ENCODE results near the gene KIAA1755.
A peak's percentile ranks its signal among the peaks of the same experiment; 100 is the strongest.

KIAA1755 gene

DNA sequence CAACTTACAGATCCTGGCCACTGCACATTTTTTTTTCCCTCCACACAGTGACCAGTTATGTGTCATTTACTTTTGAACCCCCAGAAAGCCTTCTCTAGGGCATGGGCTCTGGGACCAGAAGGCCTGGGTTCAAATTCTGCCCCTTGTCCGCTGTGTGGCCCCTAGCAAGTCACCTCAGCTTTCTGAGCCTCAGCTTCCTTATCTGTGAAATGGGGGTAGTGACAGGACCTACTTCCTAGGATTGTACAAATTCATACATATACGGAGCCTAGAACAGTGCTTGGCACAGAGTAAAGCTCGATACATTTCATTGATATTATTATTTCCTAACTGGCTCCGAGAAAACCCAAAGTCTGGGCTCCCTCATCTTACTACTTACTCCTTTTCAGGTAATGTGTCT, 45.0 kb upstream of the KIAA1755 start:
- no CpG with 5 or more reads among the region's 4 CpGs for WGBS (ENCODE audit: extremely low coverage, insufficient coverage, low lambda C conversion rate)

DNA sequence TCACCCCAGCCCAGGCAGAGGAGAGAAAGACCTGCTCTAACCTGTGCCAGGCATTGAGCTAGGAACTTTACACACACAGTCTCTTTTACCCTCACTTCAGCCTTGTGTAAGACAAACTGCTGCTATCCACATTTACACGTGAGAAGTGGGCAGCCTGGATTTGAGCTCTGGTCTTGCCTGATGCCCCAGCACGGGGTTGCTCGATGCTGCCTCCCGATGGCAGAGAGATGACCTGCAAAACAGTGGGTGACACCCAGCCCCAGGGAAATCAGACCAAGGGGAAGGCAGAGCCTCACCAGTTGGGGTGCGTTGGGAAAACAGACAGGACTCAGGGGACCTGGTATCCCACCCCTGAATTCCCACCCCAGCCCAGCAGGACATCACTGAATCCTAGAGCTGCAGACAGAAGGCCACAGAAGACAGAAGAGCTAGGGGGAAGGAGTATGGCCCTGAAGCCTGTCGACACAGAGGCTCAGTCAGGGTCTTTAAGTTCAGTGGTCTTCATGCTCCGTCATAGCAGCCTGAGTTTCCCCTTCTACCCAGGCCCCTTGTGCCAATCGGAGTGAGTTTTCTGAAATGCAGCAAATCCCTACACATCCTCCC, 44.4 kb upstream of the KIAA1755 start:
- Histone ChIP-seq H3K4me3 (ENCODE audit: low read length) (no peak overlapping the region), H2BK120ac (ENCODE audit: low read depth, low read length) (no peak overlapping the region), H3K79me2 (ENCODE audit: control insufficient read depth, insufficient read depth, low read length) (no peaks in the 10 kb centered on the region), H3K36me3 (ENCODE audit: control insufficient read depth, insufficient read depth, low read length) (no peaks in the 10 kb centered on the region), H2AK5ac (ENCODE audit: low read length) (no peak overlapping the region), H3K4me1 (ENCODE audit: control insufficient read depth, low read depth, low read length) (no peaks in the 10 kb centered on the region), H3K56ac (ENCODE audit: low read length) (no peak overlapping the region), H3K18ac (ENCODE audit: low read length) (no peak overlapping the region), H4K5ac (ENCODE audit: low read length) (no peak overlapping the region), H3K4me2 (ENCODE audit: low read length) (no peak overlapping the region), H3K79me1 (ENCODE audit: low read length) (no peaks in the 10 kb centered on the region), H3K27ac (ENCODE audit: low read depth, low read length) (no peak overlapping the region), H3K23ac (ENCODE audit: low read length) (no peak overlapping the region), H3K9ac (ENCODE audit: low read length) (no peak overlapping the region), H4K8ac (ENCODE audit: low read depth, low read length) (no peak overlapping the region), H3K4ac (ENCODE audit: low read depth, low read length) (no peak overlapping the region), H2BK15ac (replicated peaks; ENCODE audit: low read depth) (no peak overlapping the region), H3K27me3 (ENCODE audit: insufficient read depth, low read length, poor library complexity) (no peaks in the 10 kb centered on the region), H2BK5ac (ENCODE audit: low read length) (no peak overlapping the region)
- WGBS (ENCODE audit: extremely low coverage, insufficient coverage, low lambda C conversion rate) = no CpG with 5 or more reads among the region's 8 CpGs
- DNase-seq = peak; percentile 53

More for the DNA sequence above, 45.0 kb upstream of the KIAA1755 start:
- Histone ChIP-seq H2BK120ac (ENCODE audit: low read depth, low read length) (no peak overlapping the region), H3K27me3 (ENCODE audit: insufficient read depth, low read length, poor library complexity) (no peaks in the 10 kb centered on the region), H3K4ac (ENCODE audit: low read depth, low read length) (no peak overlapping the region), H3K9ac (ENCODE audit: low read length) (no peak overlapping the region), H3K4me3 (ENCODE audit: low read length) (no peak overlapping the region), H3K79me1 (ENCODE audit: low read length) (no peaks in the 10 kb centered on the region), H3K56ac (ENCODE audit: low read length) (no peak overlapping the region), H2AK5ac (ENCODE audit: low read length) (no peak overlapping the region), H3K36me3 (ENCODE audit: control insufficient read depth, insufficient read depth, low read length) (no peaks in the 10 kb centered on the region), H4K8ac (ENCODE audit: low read depth, low read length) (no peak overlapping the region), H3K27ac (ENCODE audit: low read depth, low read length) (no peak overlapping the region), H3K79me2 (ENCODE audit: control insufficient read depth, insufficient read depth, low read length) (no peaks in the 10 kb centered on the region), H3K23ac (ENCODE audit: low read length) (no peak overlapping the region), H2BK5ac (ENCODE audit: low read length) (no peak overlapping the region), H3K18ac (ENCODE audit: low read length) (no peak overlapping the region), H3K4me2 (ENCODE audit: low read length) (no peak overlapping the region), H2BK15ac (replicated peaks; ENCODE audit: low read depth) (no peak overlapping the region), H3K4me1 (ENCODE audit: control insufficient read depth, low read depth, low read length) (no peaks in the 10 kb centered on the region), H4K5ac (ENCODE audit: low read length) (no peak overlapping the region)
- no peak for DNase-seq

GRCh38 chr20:38303908-38304379, 43.4 kb upstream of the KIAA1755 start, which contains the start of gene BPI:
Gene BPI, plus strand, starts transcription at chr20:38304156. Its CDS starts 68 bp downstream, at chr20:38304224.
- H4K8ac ChIP-seq (ENCODE audit: low read depth, low read length) = no peak within 1 kb of the TSS
- H2AK5ac ChIP-seq (ENCODE audit: low read length) = no peak within 1 kb of the TSS
- H3K27me3 ChIP-seq (ENCODE audit: insufficient read depth, low read length, poor library complexity) = no peaks in the 10 kb centered on the region
- no peak within 1 kb of the TSS for H3K27ac ChIP-seq (ENCODE audit: low read depth, low read length)
- H3K79me2 ChIP-seq (ENCODE audit: control insufficient read depth, insufficient read depth, low read length) = no peaks in the 10 kb centered on the region
- H3K56ac ChIP-seq (ENCODE audit: low read length) = no peak within 1 kb of the TSS
- no peaks in the 10 kb centered on the region for H3K79me1 ChIP-seq (ENCODE audit: low read length)
- H4K5ac ChIP-seq (ENCODE audit: low read length) = no peak within 1 kb of the TSS
- H3K4me1 ChIP-seq (ENCODE audit: control insufficient read depth, low read depth, low read length) = peaks cover 2% of the 10 kb centered on the region
- H2BK120ac ChIP-seq (ENCODE audit: low read depth, low read length) = no peak within 1 kb of the TSS
- WGBS (ENCODE audit: extremely low coverage, insufficient coverage, low lambda C conversion rate) = no CpG with 5 or more reads among the region's 21 CpGs
- no peak within 1 kb of the TSS for H3K23ac ChIP-seq (ENCODE audit: low read length)
- H2BK15ac ChIP-seq (replicated peaks; ENCODE audit: low read depth) = no peak within 1 kb of the TSS
- no peak within 1 kb of the TSS for H3K18ac ChIP-seq (ENCODE audit: low read length)
- no peak within 1 kb of the TSS for H3K4me3 ChIP-seq (ENCODE audit: low read length)
- no peaks in the 10 kb centered on the region for H3K36me3 ChIP-seq (ENCODE audit: control insufficient read depth, insufficient read depth, low read length)
- H3K9ac ChIP-seq (ENCODE audit: low read length) = no peak within 1 kb of the TSS
- no peak within 1 kb of the TSS for H3K4me2 ChIP-seq (ENCODE audit: low read length)
- no peak within 1 kb of the TSS for H3K4ac ChIP-seq (ENCODE audit: low read depth, low read length)
- no peak within 1 kb of the TSS for H2BK5ac ChIP-seq (ENCODE audit: low read length)
- DNase-seq = no peak

DNA sequence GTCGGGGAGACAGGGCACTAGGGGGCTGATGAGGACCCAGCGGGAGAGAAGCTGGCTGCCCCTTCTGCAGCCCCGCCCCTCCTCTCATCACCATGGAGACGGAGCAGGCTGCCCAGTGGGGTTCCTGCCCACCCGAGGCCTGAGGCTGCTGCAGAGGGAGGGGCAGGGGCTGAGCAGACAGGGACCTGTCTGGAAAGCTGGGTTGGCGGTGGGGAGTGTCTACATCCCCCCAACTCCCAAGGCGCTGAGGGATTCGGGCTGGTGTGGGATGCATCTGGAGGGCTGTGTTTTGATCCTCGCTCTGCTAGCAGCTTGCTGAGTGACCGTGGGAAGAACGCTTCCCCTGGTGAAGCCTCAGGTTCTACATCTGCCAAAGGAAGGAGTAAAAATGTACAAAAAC, 42.3 kb upstream of the KIAA1755 start:
- Histone ChIP-seq H3K4ac (ENCODE audit: low read depth, low read length) (no peak overlapping the region), H3K79me1 (ENCODE audit: low read length) (no peaks in the 10 kb centered on the region), H3K27ac (ENCODE audit: low read depth, low read length) (no peak overlapping the region)

DNA sequence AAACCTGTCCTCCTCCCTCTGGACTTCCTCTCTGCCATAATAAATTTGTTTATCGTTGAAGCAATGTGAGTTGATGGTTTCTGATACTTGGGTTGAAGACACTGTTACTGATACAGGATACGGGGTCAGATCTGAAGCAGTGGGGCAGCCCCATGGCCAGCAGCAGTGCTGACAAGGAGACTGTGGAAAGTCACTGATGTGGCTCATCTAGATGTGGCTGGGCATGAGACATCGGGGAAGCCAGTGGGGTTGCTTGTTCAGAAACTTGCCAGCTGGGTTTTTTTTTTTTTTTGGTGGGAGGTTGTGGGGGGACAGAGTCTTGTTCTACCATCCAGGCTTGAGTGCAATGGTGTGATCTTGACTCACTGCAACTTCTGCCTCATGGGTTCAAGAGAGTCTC, 40.8 kb upstream of the KIAA1755 start:
- Histone ChIP-seq H2BK5ac (ENCODE audit: low read length) (no peak overlapping the region), H4K5ac (ENCODE audit: low read length) (no peak overlapping the region), H3K9ac (ENCODE audit: low read length) (no peak overlapping the region), H3K27me3 (ENCODE audit: insufficient read depth, low read length, poor library complexity) (no peaks in the 10 kb centered on the region), H3K56ac (ENCODE audit: low read length) (no peak overlapping the region), H3K27ac (ENCODE audit: low read depth, low read length) (no peak overlapping the region), H3K18ac (ENCODE audit: low read length) (no peak overlapping the region), H3K36me3 (ENCODE audit: control insufficient read depth, insufficient read depth, low read length) (no peaks in the 10 kb centered on the region), H3K4me2 (ENCODE audit: low read length) (no peak overlapping the region), H3K79me2 (ENCODE audit: control insufficient read depth, insufficient read depth, low read length) (no peaks in the 10 kb centered on the region), H2BK15ac (replicated peaks; ENCODE audit: low read depth) (no peak overlapping the region), H3K23ac (ENCODE audit: low read length) (no peak overlapping the region), H3K4me3 (ENCODE audit: low read length) (no peak overlapping the region), H4K8ac (ENCODE audit: low read depth, low read length) (no peak overlapping the region), H2AK5ac (ENCODE audit: low read length) (no peak overlapping the region), H3K79me1 (ENCODE audit: low read length) (no peaks in the 10 kb centered on the region), H3K4me1 (ENCODE audit: control insufficient read depth, low read depth, low read length) (peaks cover 2% of the 10 kb centered on the region), H3K4ac (ENCODE audit: low read depth, low read length) (no peak overlapping the region), H2BK120ac (ENCODE audit: low read depth, low read length) (no peak overlapping the region)
- DNase-seq = no peak
- WGBS (ENCODE audit: extremely low coverage, insufficient coverage, low lambda C conversion rate) = no CpG with 5 or more reads among the region's 3 CpGs

More for the DNA sequence above, 42.3 kb upstream of the KIAA1755 start:
- no peak overlapping the region for H3K9ac ChIP-seq (ENCODE audit: low read length)
- no peaks in the 10 kb centered on the region for H3K36me3 ChIP-seq (ENCODE audit: control insufficient read depth, insufficient read depth, low read length)
- no peak overlapping the region for H4K5ac ChIP-seq (ENCODE audit: low read length)
- H3K56ac ChIP-seq (ENCODE audit: low read length) = no peak overlapping the region
- no CpG with 5 or more reads among the region's 11 CpGs for WGBS (ENCODE audit: extremely low coverage, insufficient coverage, low lambda C conversion rate)
- H3K4me2 ChIP-seq (ENCODE audit: low read length) = no peak overlapping the region
- H2AK5ac ChIP-seq (ENCODE audit: low read length) = no peak overlapping the region
- peaks cover 2% of the 10 kb centered on the region for H3K4me1 ChIP-seq (ENCODE audit: control insufficient read depth, low read depth, low read length)
- no peaks in the 10 kb centered on the region for H3K79me2 ChIP-seq (ENCODE audit: control insufficient read depth, insufficient read depth, low read length)
- no peak overlapping the region for H2BK15ac ChIP-seq (replicated peaks; ENCODE audit: low read depth)
- no peak overlapping the region for H2BK120ac ChIP-seq (ENCODE audit: low read depth, low read length)
- no peak overlapping the region for H3K4me3 ChIP-seq (ENCODE audit: low read length)
- H2BK5ac ChIP-seq (ENCODE audit: low read length) = no peak overlapping the region
- H4K8ac ChIP-seq (ENCODE audit: low read depth, low read length) = no peak overlapping the region
- H3K18ac ChIP-seq (ENCODE audit: low read length) = no peak overlapping the region
- no peak for DNase-seq
- H3K27me3 ChIP-seq (ENCODE audit: insufficient read depth, low read length, poor library complexity) = no peaks in the 10 kb centered on the region
- no peak overlapping the region for H3K23ac ChIP-seq (ENCODE audit: low read length)

DNA sequence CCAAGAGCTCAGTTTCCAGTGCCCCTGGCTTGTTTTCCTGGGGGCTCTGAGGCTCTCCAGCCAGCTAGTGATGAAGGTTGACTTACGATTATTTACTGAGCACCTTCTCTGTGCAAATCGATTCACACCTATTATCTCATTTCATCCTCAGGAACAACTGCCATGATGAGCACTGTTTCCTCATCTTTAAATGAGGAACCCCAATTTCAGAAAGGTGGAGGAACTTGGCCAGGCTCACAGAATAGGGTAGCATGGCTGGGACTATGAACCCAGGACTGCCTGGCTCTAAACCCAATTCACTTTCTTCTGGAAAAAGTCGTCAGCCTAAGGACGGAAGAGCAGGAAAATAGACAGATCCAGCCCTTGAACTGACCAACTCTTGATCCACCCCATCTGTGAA, 39.9 kb upstream of the KIAA1755 start:
- H3K79me2 ChIP-seq (ENCODE audit: control insufficient read depth, insufficient read depth, low read length) = no peaks in the 10 kb centered on the region
- no peak overlapping the region for H4K8ac ChIP-seq (ENCODE audit: low read depth, low read length)
- DNase-seq = no peak
- no peak overlapping the region for H2BK120ac ChIP-seq (ENCODE audit: low read depth, low read length)
- WGBS (ENCODE audit: extremely low coverage, insufficient coverage, low lambda C conversion rate) = no CpG with 5 or more reads among the region's 4 CpGs
- H3K4me3 ChIP-seq (ENCODE audit: low read length) = no peak overlapping the region
- no peak overlapping the region for H2AK5ac ChIP-seq (ENCODE audit: low read length)
- no peaks in the 10 kb centered on the region for H3K79me1 ChIP-seq (ENCODE audit: low read length)
- H3K27ac ChIP-seq (ENCODE audit: low read depth, low read length) = no peak overlapping the region
- no peak overlapping the region for H3K23ac ChIP-seq (ENCODE audit: low read length)
- H3K27me3 ChIP-seq (ENCODE audit: insufficient read depth, low read length, poor library complexity) = no peaks in the 10 kb centered on the region
- no peak overlapping the region for H3K9ac ChIP-seq (ENCODE audit: low read length)
- H4K5ac ChIP-seq (ENCODE audit: low read length) = no peak overlapping the region
- H3K56ac ChIP-seq (ENCODE audit: low read length) = no peak overlapping the region
- no peaks in the 10 kb centered on the region for H3K36me3 ChIP-seq (ENCODE audit: control insufficient read depth, insufficient read depth, low read length)
- H3K4ac ChIP-seq (ENCODE audit: low read depth, low read length) = no peak overlapping the region
- H2BK15ac ChIP-seq (replicated peaks; ENCODE audit: low read depth) = no peak overlapping the region
- no peak overlapping the region for H2BK5ac ChIP-seq (ENCODE audit: low read length)
- H3K4me1 ChIP-seq (ENCODE audit: control insufficient read depth, low read depth, low read length) = peaks cover 2% of the 10 kb centered on the region
- H3K18ac ChIP-seq (ENCODE audit: low read length) = no peak overlapping the region
- no peak overlapping the region for H3K4me2 ChIP-seq (ENCODE audit: low read length)
